ENCODE measurements around the gene ARHGEF16.

Gene ARHGEF16

DNA sequence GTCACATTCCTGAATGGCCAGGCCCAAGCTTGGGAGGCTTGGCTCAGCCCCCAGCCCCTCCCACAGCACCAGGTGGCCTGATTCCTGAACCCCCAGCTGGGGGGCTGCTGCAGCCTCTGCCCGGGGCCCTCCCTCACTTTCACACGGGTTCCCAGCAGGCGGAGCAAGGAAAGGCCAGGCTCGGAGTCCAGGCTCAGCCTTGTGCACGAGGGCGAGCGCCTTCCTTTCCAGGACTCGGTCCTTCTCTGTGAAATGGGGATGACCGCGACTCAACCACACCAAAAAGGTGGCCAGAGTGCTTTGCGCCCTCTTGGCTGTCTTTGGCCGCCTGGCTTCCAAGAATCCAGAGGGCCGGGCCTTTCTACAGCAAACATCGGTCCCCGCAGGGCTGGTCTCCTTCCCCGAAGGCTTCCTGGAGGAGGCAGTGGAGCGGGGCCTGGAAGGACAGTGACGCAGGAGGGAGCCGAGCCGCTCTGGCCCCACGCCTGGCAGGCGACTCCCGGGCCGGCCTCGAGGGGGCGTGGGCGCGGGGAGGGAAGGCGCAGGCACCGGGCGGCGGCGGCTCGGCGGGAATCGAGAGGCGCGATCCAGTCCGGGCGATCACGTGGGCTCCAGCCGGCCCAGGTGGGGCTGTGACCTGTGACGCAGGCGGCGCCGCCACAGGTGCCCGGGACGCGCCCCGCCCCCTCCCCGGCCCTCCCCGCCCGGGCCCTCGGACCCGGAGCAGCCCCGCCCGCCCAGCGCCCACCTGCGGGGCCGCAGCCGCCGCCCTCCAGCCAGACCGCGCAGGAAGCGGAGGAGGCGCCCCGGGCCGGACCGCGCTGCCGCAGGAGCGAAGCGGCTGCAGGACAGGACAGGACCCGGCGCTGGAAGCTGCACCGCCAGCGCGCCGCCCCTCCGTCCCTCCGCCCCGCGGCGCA is at the start of gene ARHGEF16:
Gene ARHGEF16 (plus strand): TSS at position 775 of the 920 bp plus-strand sequence. CDS start 8,420 bp downstream, outside the sequence.
- peak; percentile 63 for DNase-seq (ENCODE audit: low read depth)
- H3K4me3 ChIP-seq (ENCODE audit: low read length), result peak within 1 kb of the TSS; percentile 34

DNA sequence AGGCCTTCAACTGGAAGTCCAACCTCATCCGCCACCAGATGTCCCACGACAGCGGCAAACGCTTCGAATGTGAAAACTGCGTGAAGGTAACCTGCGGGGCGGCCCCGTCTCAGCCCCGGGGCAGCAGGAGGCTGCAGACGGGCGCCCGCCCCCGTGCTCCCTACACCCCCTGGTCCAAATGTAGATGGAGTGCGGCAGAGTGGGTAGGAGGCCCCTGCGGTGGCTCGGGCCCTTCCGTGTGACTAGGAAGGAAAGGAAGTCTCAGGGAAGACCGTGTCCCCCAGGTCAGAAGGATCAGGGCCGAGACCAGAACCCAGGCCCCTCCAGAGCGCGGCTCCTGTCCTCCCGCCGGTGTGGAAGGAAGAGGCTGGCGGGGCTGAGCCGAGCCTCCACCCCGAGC is 49.7 kb upstream of the ARHGEF16 start:
- TF ChIP-seq, protein P1, sequence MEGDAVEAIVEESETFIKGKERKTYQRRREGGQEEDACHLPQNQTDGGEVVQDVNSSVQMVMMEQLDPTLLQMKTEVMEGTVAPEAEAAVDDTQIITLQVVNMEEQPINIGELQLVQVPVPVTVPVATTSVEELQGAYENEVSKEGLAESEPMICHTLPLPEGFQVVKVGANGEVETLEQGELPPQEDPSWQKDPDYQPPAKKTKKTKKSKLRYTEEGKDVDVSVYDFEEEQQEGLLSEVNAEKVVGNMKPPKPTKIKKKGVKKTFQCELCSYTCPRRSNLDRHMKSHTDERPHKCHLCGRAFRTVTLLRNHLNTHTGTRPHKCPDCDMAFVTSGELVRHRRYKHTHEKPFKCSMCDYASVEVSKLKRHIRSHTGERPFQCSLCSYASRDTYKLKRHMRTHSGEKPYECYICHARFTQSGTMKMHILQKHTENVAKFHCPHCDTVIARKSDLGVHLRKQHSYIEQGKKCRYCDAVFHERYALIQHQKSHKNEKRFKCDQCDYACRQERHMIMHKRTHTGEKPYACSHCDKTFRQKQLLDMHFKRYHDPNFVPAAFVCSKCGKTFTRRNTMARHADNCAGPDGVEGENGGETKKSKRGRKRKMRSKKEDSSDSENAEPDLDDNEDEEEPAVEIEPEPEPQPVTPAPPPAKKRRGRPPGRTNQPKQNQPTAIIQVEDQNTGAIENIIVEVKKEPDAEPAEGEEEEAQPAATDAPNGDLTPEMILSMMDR (IDR thresholded peaks at IDR 0.05; ENCODE audit: insufficient read depth, low read depth, low read length, missing control alignments), result no peak
- DNase-seq (ENCODE audit: low read depth), result no peak

More for the DNA sequence above, at the start of gene ARHGEF16:
- TF ChIP-seq, protein P1 (IDR thresholded peaks at IDR 0.05; ENCODE audit: insufficient read depth, low read depth, low read length, missing control alignments), result peak; percentile 12

DNA sequence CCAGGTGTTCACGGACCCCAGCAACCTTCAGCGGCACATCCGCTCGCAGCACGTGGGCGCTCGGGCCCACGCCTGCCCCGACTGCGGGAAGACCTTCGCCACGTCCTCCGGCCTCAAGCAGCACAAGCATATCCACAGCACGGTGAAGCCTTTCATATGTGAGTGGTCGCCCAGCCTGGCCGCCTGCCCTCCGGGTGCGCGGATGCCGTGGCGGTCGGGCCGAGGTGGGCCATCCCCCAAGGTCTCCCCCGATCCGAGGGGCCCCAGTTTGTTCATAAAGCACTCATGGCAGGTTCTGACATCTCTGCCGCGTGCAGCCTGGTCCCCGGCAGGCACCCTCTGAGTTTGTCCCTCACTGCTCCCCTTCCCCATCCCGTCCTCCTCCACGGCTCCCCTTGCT is 49.0 kb upstream of the ARHGEF16 start:
- no peak for DNase-seq (ENCODE audit: low read depth)
- TF ChIP-seq, protein P1 (IDR thresholded peaks at IDR 0.05; ENCODE audit: insufficient read depth, low read depth, low read length, missing control alignments), result no peak
- H3K4me3 ChIP-seq (ENCODE audit: low read length), result no peak overlapping the region

More for the DNA sequence above, 49.7 kb upstream of the ARHGEF16 start:
- H3K4me3 ChIP-seq (ENCODE audit: low read length), result no peak overlapping the region

DNA sequence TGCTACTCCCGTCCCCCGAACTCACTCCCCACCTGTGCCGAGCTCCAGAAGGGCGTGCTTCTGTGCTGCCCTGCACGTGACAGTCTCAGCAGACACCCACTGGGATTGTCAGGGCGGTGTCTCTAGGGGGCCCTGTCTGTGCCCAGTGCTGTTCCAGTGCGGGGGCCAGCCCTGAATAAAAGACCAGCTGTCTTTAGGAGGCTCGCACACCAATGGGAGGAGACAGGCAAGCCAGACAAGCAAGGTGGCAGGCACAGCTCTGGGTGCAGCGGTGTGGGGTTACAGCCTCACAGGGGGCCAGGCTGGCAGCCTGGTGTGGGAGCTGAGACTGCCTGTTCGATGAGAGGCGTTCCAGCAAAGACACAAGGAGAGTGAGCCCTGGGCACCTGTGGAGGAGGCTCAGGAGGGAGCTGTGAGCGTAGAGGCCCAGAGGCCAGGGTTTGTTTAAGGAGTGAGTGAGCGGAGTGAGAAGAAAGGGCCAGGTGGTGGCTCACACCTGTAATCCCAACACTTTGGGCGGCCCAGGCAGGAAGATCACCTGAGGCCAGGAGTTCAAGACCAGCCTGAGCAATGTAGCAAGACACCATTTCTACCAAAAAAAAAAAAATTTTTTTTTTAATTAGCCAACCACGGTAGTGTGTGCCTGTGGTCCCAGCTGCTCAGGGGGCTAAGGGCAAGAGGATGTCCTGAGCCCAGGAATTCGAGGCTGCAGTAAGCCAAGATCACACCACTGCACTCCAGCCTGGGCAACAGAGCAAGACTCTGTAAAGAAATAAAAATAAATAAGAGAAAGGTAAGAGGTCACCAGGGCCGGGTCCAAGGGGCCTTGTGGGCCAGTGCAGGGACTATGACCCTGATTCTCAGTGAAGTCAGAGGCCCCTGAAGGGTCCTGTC is 48.2 kb upstream of the ARHGEF16 start:
- DNase-seq (ENCODE audit: low read depth), result no peak
- TF ChIP-seq, protein P1 (IDR thresholded peaks at IDR 0.05; ENCODE audit: insufficient read depth, low read depth, low read length, missing control alignments), result no peak
- no peak overlapping the region for H3K4me3 ChIP-seq (ENCODE audit: low read length)

DNA sequence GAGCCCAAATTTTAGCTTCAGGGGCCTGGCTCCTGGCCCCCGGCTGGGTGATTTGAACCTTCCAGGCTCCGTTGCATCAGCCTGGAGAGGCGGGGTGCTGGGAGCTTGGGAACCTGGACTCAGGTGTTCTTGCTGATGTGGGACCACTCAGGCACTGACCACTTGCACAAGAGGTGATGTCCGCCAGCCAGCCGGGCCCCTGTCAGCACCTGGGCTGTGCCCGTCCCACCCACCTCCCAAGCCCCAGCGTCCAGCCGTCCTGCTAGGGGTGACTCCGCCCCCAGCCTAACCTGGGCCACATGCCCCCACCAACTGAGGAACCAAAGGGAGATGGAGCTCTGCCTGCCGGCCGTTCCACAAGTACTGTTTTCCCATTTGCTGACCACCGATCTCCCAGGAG is 47.4 kb upstream of the ARHGEF16 start:
- DNase-seq (ENCODE audit: low read depth), result no peak
- H3K4me3 ChIP-seq (ENCODE audit: low read length), result no peak overlapping the region
- TF ChIP-seq, protein P1 (IDR thresholded peaks at IDR 0.05; ENCODE audit: insufficient read depth, low read depth, low read length, missing control alignments), result no peak

DNA sequence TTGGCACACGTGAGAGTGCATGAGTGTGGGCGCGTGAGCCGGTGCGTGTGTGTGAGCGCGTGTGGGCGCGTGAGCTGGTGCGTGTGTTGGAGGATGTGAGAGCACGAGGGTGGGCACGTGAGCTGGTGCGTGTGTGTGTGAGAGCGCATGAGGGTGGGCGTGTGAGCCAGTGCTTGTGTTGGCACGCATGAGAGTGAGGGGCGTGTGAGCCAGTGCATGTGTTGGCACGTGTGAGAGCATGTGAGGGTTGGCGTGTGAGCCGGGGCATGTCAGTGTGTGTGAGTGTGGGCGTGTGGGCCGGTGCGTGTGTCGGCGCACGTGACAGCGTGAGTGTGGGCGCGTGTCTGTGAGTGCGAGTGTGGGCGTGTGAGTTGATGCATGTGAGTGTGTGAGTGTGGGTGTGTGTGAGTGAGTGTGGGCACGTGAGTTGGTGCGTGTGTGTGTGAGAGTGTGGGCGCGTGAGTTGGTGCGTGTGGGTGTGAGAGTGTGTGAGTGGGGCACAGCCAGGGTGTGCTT is 45.7 kb upstream of the ARHGEF16 start:
- DNase-seq (ENCODE audit: low read depth), result no peak
- H3K4me3 ChIP-seq (ENCODE audit: low read length), result no peak overlapping the region
- TF ChIP-seq, protein P1 (IDR thresholded peaks at IDR 0.05; ENCODE audit: insufficient read depth, low read depth, low read length, missing control alignments), result no peak
